WTC11 (cell line): Measurements from ENCODE around the gene RNU1-4.
"Not testable (repeated sequence)": the region's sequence is repeated elsewhere in the genome, so short reads cannot be mapped to it uniquely, and the experiment has no call there.

Source experiments
- CBFB ChIP-seq: sonication (generic); formaldehyde crosslinking; IDR thresholded peaks from 2 replicates; pipeline ENCODE4 v1.8.1; 2022; ENCODE audit warnings: mild to moderate bottlenecking, low read depth, missing genetic modification reagents
- CTCF ChIP-seq: fragments of 200-600 bp; IDR thresholded peaks from 2 replicates; pipeline ENCODE4 v1.8.0; 2022; ENCODE audit warnings: antibody characterized with exemption
- FOXJ3 ChIP-seq: sonication (generic); formaldehyde crosslinking; IDR thresholded peaks from 2 replicates; pipeline ENCODE4 v1.9.0; 2021; ENCODE audit warnings: missing genetic modification reagents, mild to moderate bottlenecking, borderline replicate concordance
- TF ChIP-seq, protein P1 (sequence below): sonication (generic); formaldehyde crosslinking; IDR thresholded peaks from 2 replicates; pipeline ENCODE4 v1.8.1; 2022; ENCODE audit warnings: low read depth, mild to moderate bottlenecking, moderate library complexity, missing genetic modification reagents, borderline replicate concordance

DNA sequence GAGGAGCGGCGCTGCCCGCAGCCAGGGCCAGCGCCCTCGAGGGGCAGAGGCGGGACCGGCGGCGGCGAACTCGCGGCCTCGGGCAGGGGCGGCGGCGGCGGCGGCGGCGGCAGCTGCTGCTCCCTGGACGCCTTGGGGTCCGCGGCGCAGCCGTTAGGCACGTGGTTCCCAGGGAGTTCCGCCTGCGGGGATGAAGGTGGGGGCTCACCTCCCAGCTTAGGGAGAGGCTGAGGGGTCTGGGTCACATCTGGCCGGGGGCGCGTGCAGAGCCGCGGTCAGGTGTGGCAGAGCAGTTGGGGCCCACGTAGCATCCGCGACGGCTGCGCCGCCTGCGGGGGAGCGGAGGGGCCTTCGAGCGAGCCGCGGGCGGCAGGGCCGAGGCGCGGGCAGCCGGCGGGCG is 40.9 kb upstream of the RNU1-4 start:
- TF ChIP-seq CTCF; FOXJ3 (CRISPR knock-in tag); CBFB: not testable (repeated sequence)
- TF ChIP-seq, protein P1, sequence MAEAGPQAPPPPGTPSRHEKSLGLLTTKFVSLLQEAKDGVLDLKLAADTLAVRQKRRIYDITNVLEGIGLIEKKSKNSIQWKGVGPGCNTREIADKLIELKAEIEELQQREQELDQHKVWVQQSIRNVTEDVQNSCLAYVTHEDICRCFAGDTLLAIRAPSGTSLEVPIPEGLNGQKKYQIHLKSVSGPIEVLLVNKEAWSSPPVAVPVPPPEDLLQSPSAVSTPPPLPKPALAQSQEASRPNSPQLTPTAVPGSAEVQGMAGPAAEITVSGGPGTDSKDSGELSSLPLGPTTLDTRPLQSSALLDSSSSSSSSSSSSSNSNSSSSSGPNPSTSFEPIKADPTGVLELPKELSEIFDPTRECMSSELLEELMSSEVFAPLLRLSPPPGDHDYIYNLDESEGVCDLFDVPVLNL (CRISPR knock-in tag): not testable (repeated sequence)
